Fibroblast of skin of back (primary cell): ENCODE results near the gene SPPL3.
A peak's percentile ranks its signal among the peaks of the same experiment; 100 is the strongest.

Source experiments
- DNase-seq: peaks from one replicate; pipeline ENCODE4 v3.0.0-alpha.2; 2013

Gene SPPL3

GRCh38 chr12:120771097-120771496 is 133.1 kb downstream of the SPPL3 start:
- DNase-seq = no peak

- no peak for DNase-seq
Observed at GRCh38 chr12:120767071-120768024, 136.8 kb downstream of the SPPL3 start.

GRCh38 chr12:120766566-120766965 is 137.6 kb downstream of the SPPL3 start:
- no peak for DNase-seq

DNA sequence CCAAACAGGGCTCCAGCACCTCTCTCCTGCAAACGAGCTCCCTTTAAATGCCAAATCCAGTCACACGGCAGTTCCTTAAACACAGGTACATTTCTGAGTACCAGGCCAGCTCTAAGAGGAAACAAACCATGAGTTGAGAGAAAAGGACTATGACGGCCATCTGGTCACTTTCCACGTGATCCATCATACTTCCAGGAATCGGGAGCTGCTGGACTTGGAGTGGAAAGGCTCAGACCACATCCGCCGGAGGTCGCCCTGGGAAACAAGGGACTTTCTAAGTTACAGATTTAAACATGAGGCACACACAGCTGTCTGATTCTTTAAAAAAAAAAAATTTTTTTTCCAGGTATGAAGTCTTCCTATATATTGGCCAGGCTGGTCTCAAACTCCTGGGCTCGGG is 139.3 kb downstream of the SPPL3 start:
- DNase-seq = no peak

DNA sequence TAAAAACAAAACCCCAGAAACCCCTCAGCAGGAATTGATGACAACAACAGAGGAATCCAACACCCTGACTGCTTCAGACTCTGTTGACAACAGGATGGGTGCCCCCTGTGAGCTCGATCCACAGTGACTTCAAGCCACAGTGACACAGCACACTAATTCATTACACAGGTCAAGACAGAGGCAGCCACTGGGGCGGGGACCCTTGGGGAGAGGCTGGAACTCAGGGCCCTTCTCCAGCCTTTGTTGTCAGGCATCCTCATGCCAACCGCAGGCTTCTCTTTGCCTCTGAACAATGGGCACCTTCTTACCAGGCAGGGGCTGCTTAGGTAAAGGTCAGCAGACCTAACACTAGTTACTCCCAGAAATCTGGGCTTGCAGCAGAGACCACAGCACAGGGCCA is 140.9 kb downstream of the SPPL3 start:
- DNase-seq = no peak

GRCh38 chr12:120762086-120762485 is 142.1 kb downstream of the SPPL3 start:
- peak; percentile 12 for DNase-seq

GRCh38 chr12:120761519-120761934 is 142.6 kb downstream of the SPPL3 start:
- peak; percentile 95 for DNase-seq

- DNase-seq = no peak
Observed at GRCh38 chr12:120760349-120761254, 143.6 kb downstream of the SPPL3 start.

DNA sequence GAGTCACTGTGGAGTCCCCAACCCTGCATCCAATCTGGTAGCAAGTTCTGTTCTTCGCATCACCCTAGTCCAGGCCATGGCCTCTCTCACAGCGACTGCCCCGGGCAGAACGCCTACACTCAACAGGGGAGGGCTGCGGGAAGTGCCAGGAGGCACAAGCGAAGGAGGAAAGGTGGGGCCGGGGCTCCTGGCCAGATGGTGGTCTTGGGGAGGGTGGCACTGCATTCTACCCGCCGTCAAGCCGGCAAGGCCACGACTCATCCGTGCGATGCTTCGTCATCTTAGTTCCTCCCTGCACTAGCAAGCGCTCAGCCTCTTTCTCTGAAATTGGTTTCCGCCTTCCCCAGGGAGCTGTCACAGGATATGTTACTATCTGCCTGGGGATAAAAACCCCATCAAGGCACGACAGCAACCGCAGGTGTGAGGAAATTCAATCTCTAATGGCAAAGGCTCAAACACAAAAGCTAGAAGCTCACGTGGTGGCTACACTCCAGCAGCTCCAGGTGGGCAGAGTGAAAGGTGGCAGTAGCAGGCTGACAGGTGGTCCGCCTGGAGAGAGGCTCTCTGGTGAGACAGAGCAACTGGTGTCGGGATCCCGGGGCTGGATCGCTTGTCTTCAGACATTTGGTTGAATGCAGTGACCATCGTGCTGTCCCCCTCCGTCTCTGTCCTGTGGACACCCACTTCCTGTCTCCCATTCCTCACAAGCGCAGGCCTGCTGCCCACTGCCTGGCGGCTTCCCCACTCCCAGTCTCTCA is 144.4 kb downstream of the SPPL3 start:
- no peak for DNase-seq

GRCh38 chr12:120758798-120759590 is 145.2 kb downstream of the SPPL3 start:
- DNase-seq = no peak

GRCh38 chr12:120757949-120758348 is 146.2 kb downstream of the SPPL3 start:
- no peak for DNase-seq

GRCh38 chr12:120757226-120757742 is 146.9 kb downstream of the SPPL3 start:
- no peak for DNase-seq

- no peak for DNase-seq
Observed at GRCh38 chr12:120755269-120755668, 148.9 kb downstream of the SPPL3 start.

DNA sequence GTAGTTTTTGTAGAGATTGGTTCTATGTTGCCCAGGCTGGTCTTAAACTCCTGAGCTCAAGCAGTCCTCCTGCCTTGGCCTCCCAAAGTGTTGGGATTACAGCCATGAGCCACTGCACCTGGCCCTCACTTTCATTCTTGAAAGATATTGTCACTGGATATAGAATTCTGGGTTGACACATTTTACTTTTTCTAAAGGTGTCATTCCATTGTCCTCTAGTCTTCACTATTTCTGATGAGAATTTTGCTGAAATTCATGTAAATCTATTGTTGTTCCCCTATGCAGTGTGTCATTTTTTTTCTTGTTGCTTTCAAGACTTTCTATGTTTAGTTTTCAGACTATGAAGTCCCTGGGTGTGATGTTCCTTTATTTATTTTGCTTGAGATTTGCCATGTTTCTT is 149.4 kb downstream of the SPPL3 start:
- no peak for DNase-seq

- DNase-seq = no peak
Observed at GRCh38 chr12:120751389-120751788, 152.8 kb downstream of the SPPL3 start.

DNA sequence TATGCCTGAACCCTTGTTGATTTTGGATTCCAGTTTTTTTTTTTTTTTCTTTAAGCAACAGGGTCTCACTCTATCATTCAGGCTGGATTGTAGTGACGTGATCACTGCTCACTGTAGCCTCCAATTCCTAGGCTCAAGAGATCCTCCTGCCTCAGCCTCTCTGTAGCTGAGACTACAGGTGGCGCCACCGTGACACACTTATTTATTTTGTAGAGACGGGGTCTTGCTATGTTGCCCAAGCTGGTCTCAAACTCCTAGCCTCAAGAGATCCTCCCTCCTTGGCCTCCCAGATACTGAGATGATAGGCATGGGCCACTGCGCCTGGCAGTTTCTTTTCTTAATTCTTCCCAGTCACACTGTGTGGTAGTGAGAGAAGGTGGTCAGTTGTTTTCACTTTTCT is 153.4 kb downstream of the SPPL3 start:
- no peak for DNase-seq

GRCh38 chr12:120749256-120749655 is 154.9 kb downstream of the SPPL3 start:
- no peak for DNase-seq

- DNase-seq = no peak
Observed at GRCh38 chr12:120748242-120748641, 155.9 kb downstream of the SPPL3 start.

DNA sequence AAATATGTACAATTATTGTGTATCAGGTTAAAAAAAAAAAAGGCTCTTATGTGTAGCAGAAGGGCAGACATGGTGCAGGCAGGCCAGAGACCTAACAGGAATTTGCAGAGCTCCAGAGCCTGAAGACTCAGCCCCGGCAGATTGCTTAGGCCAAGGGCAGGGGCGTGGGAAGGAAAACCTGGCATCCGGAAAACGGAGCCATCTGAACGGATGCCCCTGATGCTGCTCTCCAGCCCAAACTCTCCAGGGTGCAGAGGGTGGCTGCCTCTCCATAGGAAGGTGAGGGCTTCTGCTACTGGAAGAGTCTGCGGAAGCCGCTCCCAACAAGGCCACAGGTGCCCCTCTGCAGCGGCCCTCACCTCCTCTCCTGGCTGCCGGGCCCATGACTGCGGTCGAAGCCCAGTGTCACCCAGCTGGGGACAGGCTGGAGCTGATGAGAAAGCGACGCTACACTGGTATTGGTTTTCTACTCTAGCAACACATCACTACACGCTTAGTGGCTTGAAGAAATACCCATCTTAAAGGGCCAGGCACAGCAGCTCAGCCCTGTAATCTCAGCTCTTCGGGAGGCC is 159.2 kb downstream of the SPPL3 start:
- DNase-seq = no peak

GRCh38 chr12:120741476-120742421 is 162.4 kb downstream of the SPPL3 start:
- DNase-seq = no peak
